Renal pelvis (tissue), 4 donors: Measurements from ENCODE around the gene CPEB4. TPM values are rescaled to one million over a fixed set of nuclear protein-coding genes. Genes with fewer than 3 reads are reported as not detected.
A peak's percentile ranks its signal among the peaks of the same experiment; 100 is the strongest.

Experiments used
- DNase-seq: peaks from one replicate; pipeline ENCODE4 v3.0.0-alpha.2; 2013
- polyA plus RNA-seq, 3 donors: library from polyadenylated mRNA; unstranded; fragments of 120-200 nt; gene quantifications; one replicate each; pipeline ENCODE4 v1.2.1, GENCODE V29; 2013; ENCODE audit not compliant: insufficient read length in 3 of 3

CPEB4 gene
- polyA plus RNA-seq, 3 donors = 32.6 to 51.3 (median 40.5) TPM

DNA sequence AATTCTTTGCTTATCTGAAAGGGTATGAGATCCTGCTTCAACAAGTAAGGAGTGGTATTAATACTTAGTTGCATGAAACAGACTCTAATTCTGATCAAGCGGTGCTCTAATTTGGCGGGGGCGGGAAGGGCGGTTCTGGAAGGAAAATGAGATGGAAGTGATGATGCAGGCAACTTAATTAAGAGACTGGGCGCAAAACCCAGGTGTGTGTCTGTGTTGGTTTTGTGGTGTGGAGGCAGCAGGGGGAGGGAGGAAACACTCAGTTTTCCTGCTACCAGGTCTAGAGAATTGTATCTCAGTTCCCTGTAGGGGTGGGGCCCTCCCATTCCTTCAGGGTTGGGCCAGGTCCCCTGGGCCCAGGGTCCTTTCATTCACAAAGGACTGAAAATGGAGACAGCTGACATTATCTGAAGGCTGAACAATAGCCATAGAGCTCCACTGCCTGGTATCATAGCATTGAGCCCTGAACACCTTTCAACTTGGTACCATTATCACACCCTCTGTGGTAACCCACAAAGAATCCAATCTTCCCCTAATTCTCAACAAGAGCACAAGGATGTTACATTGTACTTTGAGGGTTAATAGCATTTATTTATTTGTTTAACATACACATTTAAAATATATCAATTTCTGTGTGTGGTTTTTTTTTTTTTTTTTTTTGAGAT is 83.7 kb downstream of the CPEB4 start:
- no peak for DNase-seq

DNA sequence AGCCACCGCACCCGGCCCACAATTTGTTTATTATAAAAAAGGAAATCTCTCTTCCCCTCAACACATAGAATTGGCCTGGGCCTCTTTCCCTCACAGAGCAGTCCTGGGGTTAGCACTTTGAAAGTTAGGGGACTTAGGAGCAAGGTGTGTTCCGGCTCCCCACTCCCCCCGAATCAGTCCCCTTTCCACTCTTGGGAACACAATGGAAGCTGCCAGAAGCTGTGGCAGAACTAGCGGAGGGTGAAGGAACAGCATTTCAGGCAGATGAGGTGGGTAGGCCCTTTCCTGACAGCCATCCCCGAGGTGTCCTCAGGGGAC is 84.4 kb downstream of the CPEB4 start:
- no peak for DNase-seq

DNA sequence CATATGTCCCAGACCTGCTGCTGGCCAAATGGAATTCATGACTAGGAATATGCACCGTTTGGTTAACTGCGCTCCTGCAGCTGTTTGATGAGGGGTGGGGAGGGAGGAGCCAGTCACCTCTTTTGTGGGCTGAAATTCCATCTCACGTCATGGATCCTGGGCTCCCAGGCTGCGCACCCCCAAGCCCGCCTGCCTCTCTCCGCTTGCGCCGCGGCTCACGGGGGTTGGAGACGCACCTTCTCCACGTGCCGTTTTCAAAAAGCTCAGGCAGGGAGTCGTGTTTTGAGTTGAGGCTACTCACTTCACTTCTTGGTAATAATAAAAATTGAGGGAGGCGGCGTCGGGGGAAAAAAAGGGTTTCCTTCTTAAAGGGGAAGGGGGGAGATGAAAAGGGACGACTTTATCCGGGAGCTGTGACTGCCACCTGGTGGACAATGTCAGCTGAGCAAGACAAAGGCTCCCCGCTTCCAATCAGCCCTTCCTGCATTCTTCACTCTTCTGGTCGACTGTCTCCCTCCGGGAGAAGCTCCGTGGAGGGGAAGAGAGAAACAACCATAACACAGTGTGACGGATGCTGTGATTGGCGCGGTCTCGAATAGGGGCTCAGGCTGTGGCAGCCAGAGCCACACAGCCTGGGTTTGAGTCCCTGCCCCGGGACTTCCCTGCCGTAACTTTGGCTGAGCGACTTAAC is 84.9 kb downstream of the CPEB4 start:
- peak; percentile 88 for DNase-seq

- DNase-seq = peak; percentile 14
Measured at GRCh38 chr5:173973616-173973969, 85.4 kb downstream of the CPEB4 start.

- no peak for DNase-seq
Measured at GRCh38 chr5:173974688-173975239, 86.6 kb downstream of the CPEB4 start.

GRCh38 chr5:173981185-173981761 is 93.1 kb downstream of the CPEB4 start:
- no peak for DNase-seq

- no peak for DNase-seq
Measured at GRCh38 chr5:173984218-173984617, 96.1 kb downstream of the CPEB4 start.

- DNase-seq = no peak
Measured at GRCh38 chr5:173988554-173989431, 100.6 kb downstream of the CPEB4 start, which contains the start of gene C5orf47. Gene C5orf47, plus strand, starts transcription at chr5:173989170. Its CDS starts 94 bp downstream, at chr5:173989264.

DNA sequence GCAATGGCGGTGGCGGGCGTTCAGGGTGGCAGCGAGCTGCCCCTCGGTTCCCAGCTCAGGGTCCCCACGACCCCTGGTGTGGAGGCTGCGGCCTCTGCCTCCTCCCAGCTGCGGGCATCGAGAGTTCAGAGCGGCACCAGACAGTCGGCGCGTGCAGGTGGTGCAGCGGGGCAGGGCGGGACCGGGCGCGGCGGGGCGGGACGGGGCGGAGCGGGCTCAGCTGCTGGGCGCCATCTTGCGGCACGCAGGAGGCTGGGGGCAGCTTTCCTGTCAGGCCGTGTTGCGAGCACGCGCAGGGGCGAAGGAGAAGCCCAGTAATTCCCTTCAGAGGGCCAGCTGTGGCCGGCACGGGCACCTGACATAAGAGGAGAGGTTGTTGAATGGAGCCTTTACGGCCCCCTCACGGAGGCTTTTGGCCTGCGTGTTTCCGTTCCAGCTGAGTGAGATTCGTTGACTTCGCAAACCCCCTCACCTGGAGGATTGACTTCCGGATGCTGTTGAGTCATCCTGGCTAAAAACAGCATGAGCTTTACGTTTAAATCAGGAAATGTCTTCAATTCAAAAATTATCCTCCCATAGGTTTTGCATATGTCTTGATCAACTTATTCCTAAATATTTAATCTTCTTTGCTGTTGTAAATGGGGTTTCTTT is 101.4 kb downstream of the CPEB4 start:
- DNase-seq = no peak

DNA sequence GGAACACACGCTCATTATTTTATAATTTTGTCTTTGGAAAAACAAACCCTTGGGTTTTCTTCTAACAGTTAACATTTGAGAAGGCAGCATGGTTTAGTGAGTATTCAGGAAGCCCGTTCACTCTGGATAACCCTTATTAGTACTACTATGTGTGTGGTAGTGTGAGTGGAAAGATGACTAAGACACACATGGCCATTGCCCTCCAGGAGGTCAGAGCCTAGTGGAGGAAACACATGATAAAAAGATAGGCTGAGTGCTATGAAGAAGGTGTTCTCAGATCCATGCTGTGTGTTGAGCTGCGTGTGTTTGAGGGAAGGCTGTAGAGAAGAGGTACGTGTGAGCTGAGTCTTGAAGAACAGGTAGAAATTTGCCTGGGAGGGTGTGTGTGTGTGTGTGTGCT is 109.2 kb downstream of the CPEB4 start:
- no peak for DNase-seq

- DNase-seq = no peak
Measured at GRCh38 chr5:173998531-173998930, 110.4 kb downstream of the CPEB4 start.

- no peak for DNase-seq
Measured at GRCh38 chr5:174000076-174000475, 111.9 kb downstream of the CPEB4 start.

DNA sequence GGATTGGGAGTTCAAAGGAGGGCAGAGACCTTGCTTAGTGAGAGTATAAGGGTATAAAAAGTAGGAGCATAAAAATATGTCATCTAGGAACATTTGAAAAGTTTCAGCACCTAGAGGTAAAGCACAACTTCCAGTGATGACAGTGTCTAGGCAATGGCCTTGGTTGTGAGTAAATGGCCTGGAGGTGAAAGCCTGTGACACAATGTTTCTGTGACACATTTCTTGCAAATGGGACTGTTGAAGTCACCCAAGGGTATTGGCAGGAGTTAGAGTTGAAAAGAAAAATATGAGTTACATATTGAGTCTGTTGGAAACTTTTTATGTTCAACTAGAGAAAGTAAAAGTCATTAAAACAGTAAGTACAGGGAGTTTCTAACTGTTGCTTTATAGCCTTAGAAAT is 115.6 kb downstream of the CPEB4 start:
- no peak for DNase-seq

DNA sequence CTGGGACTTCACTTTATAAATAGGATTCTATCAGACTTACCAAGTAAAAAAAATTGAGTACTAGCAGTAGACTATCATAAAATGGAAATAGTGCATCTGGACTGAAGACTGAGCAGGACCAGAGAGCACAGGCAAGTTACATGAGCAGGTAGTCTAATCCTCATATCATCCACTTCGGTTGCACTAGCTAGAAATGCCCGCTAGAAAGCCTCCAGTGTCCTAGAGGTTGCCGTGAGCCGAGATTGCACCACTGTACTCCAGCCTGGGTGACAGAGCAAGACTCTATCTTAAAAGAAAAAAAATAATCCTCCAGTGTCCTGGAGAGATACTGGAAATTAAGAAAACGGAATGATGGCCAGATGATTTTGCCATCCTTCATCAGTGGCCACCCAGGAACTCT is 120.8 kb downstream of the CPEB4 start:
- no peak for DNase-seq

GRCh38 chr5:174010365-174010764 is 122.2 kb downstream of the CPEB4 start:
- DNase-seq = no peak

- DNase-seq = no peak
Measured at GRCh38 chr5:174011441-174011840, 123.3 kb downstream of the CPEB4 start.

Other genes starting within 250 kb of the CPEB4 start
- under 1 TPM; 0.06 to 0.18 (median 0.16) TPM for gene C5orf47, start 100.8 kb downstream of the CPEB4 start, polyA plus RNA-seq
- gene NSG2, start 157.4 kb downstream of the CPEB4 start, polyA plus RNA-seq = under 1 TPM; 0.18 to 0.78 (median 0.42) TPM